Measurements from ENCODE around the gene RNF26. TPM values are rescaled to one million over a fixed set of nuclear protein-coding genes. Genes with fewer than 3 reads are reported as not detected.

RNF26 gene
- total and polyA plus RNA-seq, 4 donors: 6.3 to 19.1 (median 11.1) TPM

DNA sequence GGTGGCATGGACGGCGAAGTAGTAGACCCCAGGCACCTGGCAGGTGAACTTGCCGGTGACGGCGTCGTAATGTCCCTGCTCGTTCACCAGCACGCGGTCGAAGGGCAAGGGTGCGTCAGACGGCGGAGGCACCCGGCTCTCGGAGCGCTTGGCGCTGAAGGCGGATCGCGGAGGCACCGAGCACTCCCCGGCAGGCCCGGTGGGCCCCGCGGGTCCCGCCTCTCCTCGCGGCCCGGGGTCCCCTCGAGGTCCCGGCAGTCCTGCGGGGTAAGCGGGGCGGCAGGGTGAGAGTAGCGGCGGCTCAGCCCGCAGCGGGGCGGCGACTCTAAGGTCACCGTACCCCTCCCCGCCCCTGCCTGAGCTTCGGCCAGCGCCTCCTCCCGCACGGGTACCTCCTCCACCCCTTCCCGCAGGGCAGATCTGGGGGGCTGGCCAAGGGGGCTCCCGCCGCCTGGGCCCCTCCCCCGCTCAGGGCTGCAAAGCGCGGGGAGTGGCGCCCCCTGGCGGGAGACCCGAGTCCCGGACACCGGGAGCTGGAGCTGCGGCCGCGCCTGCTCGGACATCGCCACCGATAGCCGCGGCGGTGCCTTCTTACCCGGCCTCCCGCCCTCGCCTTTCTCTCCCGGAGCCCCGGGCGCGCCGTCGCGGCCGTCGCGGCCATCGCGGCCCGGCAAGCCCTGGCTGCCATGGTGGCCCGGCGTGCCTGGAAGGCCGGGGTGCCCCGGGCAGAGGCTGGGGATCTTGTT, 5.4 kb downstream of the RNF26 start:
- no peaks in the 10 kb centered on the region for H3K9me3 ChIP-seq (ENCODE audit: control insufficient read depth in 4 of 4, low read length in 3 of 4)
- peak; percentile 74 for DNase-seq (ENCODE audit: low spot score)
- H3K27me3 ChIP-seq (ENCODE audit: control insufficient read depth in 4 of 4, insufficient read depth in 4 of 4, low read length in 3 of 4): peaks cover 0 to 2% (median 0%) of the 10 kb centered on the region in 4 donors
- 4% methylated on average over 86 of the region's 86 CpGs for WGBS
- H3K36me3 ChIP-seq (ENCODE audit: control insufficient read depth in 4 of 4, insufficient read depth in 3 of 4, low read depth in 1 of 4, low read length in 3 of 4): no peaks in the 10 kb centered on the region
- H3K9ac ChIP-seq (ENCODE audit: low read depth in 1 of 2, low read length in 2 of 2): no peak overlapping the region
- peak overlapping the region; percentile 60 to 78 for H3K27ac ChIP-seq (ENCODE audit: low read depth in 1 of 2, low read length in 2 of 2)
- TF ChIP-seq RAD21 (IDR thresholded peaks at IDR 0.05): peak; percentile 22 to 62
- no peak for TF ChIP-seq HNF4G (IDR thresholded peaks at IDR 0.05)
- TF ChIP-seq, protein P1, sequence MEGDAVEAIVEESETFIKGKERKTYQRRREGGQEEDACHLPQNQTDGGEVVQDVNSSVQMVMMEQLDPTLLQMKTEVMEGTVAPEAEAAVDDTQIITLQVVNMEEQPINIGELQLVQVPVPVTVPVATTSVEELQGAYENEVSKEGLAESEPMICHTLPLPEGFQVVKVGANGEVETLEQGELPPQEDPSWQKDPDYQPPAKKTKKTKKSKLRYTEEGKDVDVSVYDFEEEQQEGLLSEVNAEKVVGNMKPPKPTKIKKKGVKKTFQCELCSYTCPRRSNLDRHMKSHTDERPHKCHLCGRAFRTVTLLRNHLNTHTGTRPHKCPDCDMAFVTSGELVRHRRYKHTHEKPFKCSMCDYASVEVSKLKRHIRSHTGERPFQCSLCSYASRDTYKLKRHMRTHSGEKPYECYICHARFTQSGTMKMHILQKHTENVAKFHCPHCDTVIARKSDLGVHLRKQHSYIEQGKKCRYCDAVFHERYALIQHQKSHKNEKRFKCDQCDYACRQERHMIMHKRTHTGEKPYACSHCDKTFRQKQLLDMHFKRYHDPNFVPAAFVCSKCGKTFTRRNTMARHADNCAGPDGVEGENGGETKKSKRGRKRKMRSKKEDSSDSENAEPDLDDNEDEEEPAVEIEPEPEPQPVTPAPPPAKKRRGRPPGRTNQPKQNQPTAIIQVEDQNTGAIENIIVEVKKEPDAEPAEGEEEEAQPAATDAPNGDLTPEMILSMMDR (IDR thresholded peaks at IDR 0.05; ENCODE audit: low read depth, low read length, missing input control): peak; percentile 61
- peaks cover 13 to 41% (median 24%) of the 10 kb centered on the region in 4 donors for H3K4me1 ChIP-seq (ENCODE audit: control insufficient read depth in 4 of 4, insufficient read depth in 4 of 4, low read length in 3 of 4)
- peak overlapping the region in 1 of 3 donors; percentile 46 for H3K4me3 ChIP-seq (ENCODE audit: low read depth in 1 of 3, low read length in 3 of 3)

GRCh38 chr11:119340335-119341221, 6.3 kb downstream of the RNF26 start, which contains the start of gene C1QTNF5:
Gene C1QTNF5, minus strand, starts transcription at chr11:119340883. Its CDS starts 486 bp downstream, at chr11:119340397.
- Histone ChIP-seq H3K9ac (ENCODE audit: low read depth in 1 of 2, low read length in 2 of 2) (no peak within 1 kb of the TSS), H3K9me3 (ENCODE audit: control insufficient read depth in 4 of 4, low read length in 3 of 4) (no peaks in the 10 kb centered on the region), H3K4me1 (ENCODE audit: control insufficient read depth in 4 of 4, insufficient read depth in 4 of 4, low read length in 3 of 4) (peaks cover 7 to 33% (median 16%) of the 10 kb centered on the region in 4 donors), H3K27me3 (ENCODE audit: control insufficient read depth in 4 of 4, insufficient read depth in 4 of 4, low read length in 3 of 4) (peaks cover 0 to 2% (median 0%) of the 10 kb centered on the region in 4 donors), H3K27ac (ENCODE audit: low read depth in 1 of 2, low read length in 2 of 2) (peak within 1 kb of the TSS; percentile 60 to 78), H3K4me3 (ENCODE audit: low read depth in 1 of 3, low read length in 3 of 3) (peak within 1 kb of the TSS in 1 of 3 donors; percentile 46), H3K36me3 (ENCODE audit: control insufficient read depth in 4 of 4, insufficient read depth in 3 of 4, low read depth in 1 of 4, low read length in 3 of 4) (no peaks in the 10 kb centered on the region)
- 12% methylated on average over 53 of the region's 53 CpGs for WGBS
- no peak for DNase-seq (ENCODE audit: low spot score)
- TF ChIP-seq, protein P1 (IDR thresholded peaks at IDR 0.05; ENCODE audit: low read depth, low read length, missing input control): no peak
- TF ChIP-seq SP1 (IDR thresholded peaks at IDR 0.05): peak; percentile 34

DNA sequence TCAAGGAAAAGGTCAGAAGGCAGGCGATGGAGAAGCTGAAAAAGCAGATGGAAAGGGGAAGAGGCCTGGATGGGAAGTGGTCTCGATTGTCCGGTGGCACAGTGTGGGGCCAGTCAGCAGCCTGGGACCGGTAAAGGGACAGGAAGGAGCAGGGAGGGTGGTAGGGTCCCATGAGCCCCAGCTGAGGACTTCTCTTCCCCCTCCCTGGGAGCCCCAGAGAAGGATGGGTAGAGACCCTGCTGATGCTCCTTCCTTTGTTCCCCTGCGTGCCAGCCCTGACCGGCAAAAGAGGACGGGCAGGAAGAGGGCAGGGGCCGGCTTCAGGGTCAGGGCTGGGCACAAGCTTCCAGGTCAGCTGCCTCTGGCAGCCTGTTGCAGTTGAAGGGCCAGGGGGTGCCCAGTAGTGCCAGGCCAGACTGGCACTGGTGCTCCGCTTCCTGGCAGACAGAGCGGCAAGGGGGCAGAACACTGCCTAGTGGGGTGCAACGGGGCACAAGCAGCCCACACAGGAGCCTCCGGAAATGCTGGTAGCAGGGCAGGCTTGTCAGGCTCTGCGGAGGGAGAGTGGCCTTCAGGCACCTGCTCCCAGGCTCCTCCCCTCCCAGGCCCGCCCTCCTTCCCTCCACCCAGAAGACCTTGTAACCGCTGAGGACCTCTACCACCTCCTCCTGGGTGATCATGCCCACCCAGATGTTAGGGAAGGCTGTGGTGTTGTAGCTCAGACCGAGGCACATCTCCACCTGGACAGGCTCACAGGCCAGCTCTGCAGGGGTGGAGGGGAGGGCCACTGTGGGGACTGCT, 7.1 kb downstream of the RNF26 start:
- 45% methylated on average over 16 of the region's 16 CpGs for WGBS
- H3K9ac ChIP-seq (ENCODE audit: low read depth in 1 of 2, low read length in 2 of 2): no peak overlapping the region
- H3K4me3 ChIP-seq (ENCODE audit: low read depth in 1 of 3, low read length in 3 of 3): no peak overlapping the region
- H3K27ac ChIP-seq (ENCODE audit: low read depth in 1 of 2, low read length in 2 of 2): peak overlapping the region; percentile 60 to 78
- no peak for DNase-seq (ENCODE audit: low spot score)
- peaks cover 0 to 2% (median 0%) of the 10 kb centered on the region in 4 donors for H3K27me3 ChIP-seq (ENCODE audit: control insufficient read depth in 4 of 4, insufficient read depth in 4 of 4, low read length in 3 of 4)
- H3K36me3 ChIP-seq (ENCODE audit: control insufficient read depth in 4 of 4, insufficient read depth in 3 of 4, low read depth in 1 of 4, low read length in 3 of 4): no peaks in the 10 kb centered on the region
- peaks cover 7 to 25% (median 11%) of the 10 kb centered on the region in 4 donors for H3K4me1 ChIP-seq (ENCODE audit: control insufficient read depth in 4 of 4, insufficient read depth in 4 of 4, low read length in 3 of 4)
- no peaks in the 10 kb centered on the region for H3K9me3 ChIP-seq (ENCODE audit: control insufficient read depth in 4 of 4, low read length in 3 of 4)
- TF ChIP-seq, protein P1 (IDR thresholded peaks at IDR 0.05; ENCODE audit: low read depth, low read length, missing input control): no peak
- TF ChIP-seq RAD21 (IDR thresholded peaks at IDR 0.05): no peak
- TF ChIP-seq, protein P2, sequence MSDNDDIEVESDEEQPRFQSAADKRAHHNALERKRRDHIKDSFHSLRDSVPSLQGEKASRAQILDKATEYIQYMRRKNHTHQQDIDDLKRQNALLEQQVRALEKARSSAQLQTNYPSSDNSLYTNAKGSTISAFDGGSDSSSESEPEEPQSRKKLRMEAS (IDR thresholded peaks at IDR 0.05): no peak
- no peak for TF ChIP-seq HNF4G (IDR thresholded peaks at IDR 0.05)
- TF ChIP-seq GABPA (IDR thresholded peaks at IDR 0.05 in 1 of 2, conservative IDR thresholded peaks at IDR 0.05 in 1 of 2): no peak
- no peak for TF ChIP-seq RXRA (IDR thresholded peaks at IDR 0.05)
- TF ChIP-seq EGR1 (IDR thresholded peaks at IDR 0.05; ENCODE audit: low read depth in 2 of 2): no peak
- no peak for TF ChIP-seq TAF1 (conservative IDR thresholded peaks at IDR 0.05)
- no peak for TF ChIP-seq YY1 (IDR thresholded peaks at IDR 0.05)
- no peak for TF ChIP-seq ATF3 (IDR thresholded peaks at IDR 0.05)
- no peak for TF ChIP-seq NR2F2 (IDR thresholded peaks at IDR 0.05)
- TF ChIP-seq SP1 (IDR thresholded peaks at IDR 0.05): no peak

All from liver (tissue), 9 donors.